ENCODE measurements around the gene NR4A3.
"Not testable (repeated sequence)": the region's sequence is repeated elsewhere in the genome, so short reads cannot be mapped to it uniquely, and the experiment has no call there.

NR4A3 gene

DNA sequence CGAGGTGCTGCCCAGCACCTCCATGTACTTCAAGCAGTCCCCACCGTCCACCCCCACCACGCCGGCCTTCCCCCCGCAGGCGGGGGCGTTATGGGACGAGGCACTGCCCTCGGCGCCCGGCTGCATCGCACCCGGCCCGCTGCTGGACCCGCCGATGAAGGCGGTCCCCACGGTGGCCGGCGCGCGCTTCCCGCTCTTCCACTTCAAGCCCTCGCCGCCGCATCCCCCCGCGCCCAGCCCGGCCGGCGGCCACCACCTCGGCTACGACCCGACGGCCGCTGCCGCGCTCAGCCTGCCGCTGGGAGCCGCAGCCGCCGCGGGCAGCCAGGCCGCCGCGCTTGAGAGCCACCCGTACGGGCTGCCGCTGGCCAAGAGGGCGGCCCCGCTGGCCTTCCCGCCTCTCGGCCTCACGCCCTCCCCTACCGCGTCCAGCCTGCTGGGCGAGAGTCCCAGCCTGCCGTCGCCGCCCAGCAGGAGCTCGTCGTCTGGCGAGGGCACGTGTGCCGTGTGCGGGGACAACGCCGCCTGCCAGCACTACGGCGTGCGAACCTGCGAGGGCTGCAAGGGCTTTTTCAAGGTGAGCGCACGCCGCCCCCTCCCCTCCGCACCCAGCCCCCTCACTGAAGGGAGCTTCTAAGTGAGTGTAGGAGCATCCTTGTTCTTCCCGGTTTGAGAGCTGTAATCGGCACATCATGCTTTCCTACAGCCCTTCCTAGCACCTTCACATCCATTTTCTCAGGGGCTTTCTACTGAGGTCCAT, 6.9 kb downstream of the NR4A3 start:
- FAIRE-seq (no peak), DNase-seq (ENCODE audit: extremely low spot score, insufficient read length, low read depth) (no peak)

GRCh38 chr9:99831857-99832557, 10.3 kb downstream of the NR4A3 start:
- DNase-seq (ENCODE audit: extremely low spot score, insufficient read length, low read depth) = no peak
- FAIRE-seq = no peak

DNA sequence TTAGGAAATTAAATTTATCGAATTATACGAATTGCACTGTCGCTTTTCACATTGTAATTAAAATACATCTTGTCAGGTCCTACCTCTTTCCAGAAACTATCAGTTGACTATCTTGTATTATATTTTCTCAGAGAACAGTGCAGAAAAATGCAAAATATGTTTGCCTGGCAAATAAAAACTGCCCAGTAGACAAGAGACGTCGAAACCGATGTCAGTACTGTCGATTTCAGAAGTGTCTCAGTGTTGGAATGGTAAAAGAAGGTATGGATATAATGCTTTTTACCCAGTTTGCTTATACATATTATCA, 10.8 kb downstream of the NR4A3 start:
- FAIRE-seq = no peak
- no peak for DNase-seq (ENCODE audit: extremely low spot score, insufficient read length, low read depth)

- FAIRE-seq = no peak
- DNase-seq (ENCODE audit: extremely low spot score, insufficient read length, low read depth) = no peak
These were observed 12.1 kb downstream of the NR4A3 start for GRCh38 chr9:99833735-99834134.

- no peak for FAIRE-seq
- DNase-seq (ENCODE audit: extremely low spot score, insufficient read length, low read depth) = no peak
These were observed 12.8 kb downstream of the NR4A3 start for GRCh38 chr9:99834474-99834873.

DNA sequence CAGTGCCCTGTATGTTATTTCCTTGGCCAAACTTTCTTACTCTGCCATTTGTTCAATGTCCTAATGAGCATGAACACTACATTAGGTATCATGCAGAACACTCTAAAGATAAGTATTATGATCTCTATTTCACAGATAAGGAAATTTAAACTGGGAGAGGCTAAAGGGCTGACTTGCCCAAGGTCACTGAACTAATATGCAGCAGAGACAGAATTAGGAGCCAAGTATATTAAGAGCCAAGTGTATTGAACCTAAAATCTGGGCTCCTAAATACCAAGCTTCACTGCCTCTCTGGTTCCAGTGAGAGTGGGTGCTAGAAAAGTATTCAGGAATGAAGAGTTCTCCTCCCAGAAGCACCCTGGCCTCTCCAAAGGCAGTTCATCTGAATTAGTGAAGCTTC, 13.5 kb downstream of the NR4A3 start:
- DNase-seq (ENCODE audit: extremely low spot score, insufficient read length, low read depth) (no peak), FAIRE-seq (no peak)

DNA sequence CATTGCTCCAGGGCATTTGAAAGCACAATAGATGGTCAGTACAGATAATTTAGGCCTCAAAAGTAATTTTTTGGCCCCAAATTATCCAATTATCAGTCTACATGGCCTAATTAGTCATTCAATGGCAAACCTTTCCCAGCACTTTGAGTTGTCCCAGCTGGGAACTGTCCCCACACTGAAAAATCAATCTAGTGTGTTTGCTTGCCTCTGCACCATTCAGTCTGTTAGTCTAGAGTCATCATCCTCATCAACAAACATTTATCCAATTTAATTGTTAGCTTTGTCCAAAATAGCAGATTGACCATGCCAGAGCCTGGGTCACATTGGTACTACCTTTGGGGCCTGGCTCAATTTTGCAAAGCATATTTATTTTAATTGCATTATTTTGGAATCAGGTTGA, 13.9 kb downstream of the NR4A3 start:
- DNase-seq (ENCODE audit: extremely low spot score, insufficient read length, low read depth) (no peak), FAIRE-seq (no peak)

- DNase-seq (ENCODE audit: extremely low spot score, insufficient read length, low read depth) (no peak), FAIRE-seq (no peak)
These were observed 18.4 kb downstream of the NR4A3 start for GRCh38 chr9:99840072-99840471.

GRCh38 chr9:99845063-99845462, 23.4 kb downstream of the NR4A3 start:
- FAIRE-seq (no peak), DNase-seq (ENCODE audit: extremely low spot score, insufficient read length, low read depth) (no peak)

DNA sequence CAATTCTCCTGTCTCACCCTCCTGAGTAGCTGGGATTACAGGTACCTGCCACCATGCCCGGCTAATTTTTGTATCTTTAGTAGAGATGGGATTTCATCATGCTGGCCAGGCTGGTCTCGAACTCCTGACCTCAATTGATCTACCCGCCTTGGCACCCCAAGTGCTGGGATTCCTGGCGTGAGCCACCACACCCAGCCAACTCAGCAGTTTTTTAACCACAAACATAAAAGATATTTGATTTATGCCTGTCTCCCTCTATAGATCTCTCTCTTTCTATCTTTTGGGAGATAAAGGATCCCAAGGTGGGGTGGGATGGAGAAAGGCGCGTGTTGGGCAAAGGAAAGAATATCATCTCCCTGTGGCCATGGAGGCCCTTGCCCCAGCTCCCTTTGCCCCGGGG, 26.8 kb downstream of the NR4A3 start:
- DNase-seq (ENCODE audit: extremely low spot score, insufficient read length, low read depth) (no peak), FAIRE-seq (no peak)

GRCh38 chr9:99850736-99851499, 29.2 kb downstream of the NR4A3 start:
- no peak for DNase-seq (ENCODE audit: extremely low spot score, insufficient read length, low read depth)

GRCh38 chr9:99851500-99851822, 29.8 kb downstream of the NR4A3 start:
- FAIRE-seq (peak; percentile 94), DNase-seq (ENCODE audit: extremely low spot score, insufficient read length, low read depth) (peak; percentile 20)

More at GRCh38 chr9:99850736-99851499, 29.2 kb downstream of the NR4A3 start:
- no peak for FAIRE-seq

DNA sequence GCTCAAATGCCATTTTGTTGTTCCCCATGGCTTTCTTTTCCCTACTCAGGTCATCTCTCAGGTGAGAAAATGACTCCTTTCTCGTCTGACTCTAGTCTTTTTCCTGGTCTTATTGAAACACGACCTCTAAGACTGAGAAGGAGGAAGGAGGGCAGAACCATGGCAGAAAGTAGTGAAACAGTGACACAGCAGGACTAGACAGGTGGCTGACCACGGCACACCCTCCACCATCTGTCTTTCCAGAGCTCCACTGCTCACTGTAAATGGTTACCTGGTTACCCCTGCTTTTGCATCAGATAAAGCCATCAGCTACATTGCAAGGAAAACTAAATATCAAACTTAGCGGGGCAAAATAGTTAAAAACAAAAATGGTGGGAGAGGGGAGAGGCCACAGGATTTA, 30.9 kb downstream of the NR4A3 start:
- DNase-seq (ENCODE audit: extremely low spot score, insufficient read length, low read depth) (no peak), FAIRE-seq (peak; percentile 83)

- DNase-seq (ENCODE audit: extremely low spot score, insufficient read length, low read depth) (no peak), FAIRE-seq (no peak)
These were observed 33.9 kb downstream of the NR4A3 start for GRCh38 chr9:99855467-99856176.

DNA sequence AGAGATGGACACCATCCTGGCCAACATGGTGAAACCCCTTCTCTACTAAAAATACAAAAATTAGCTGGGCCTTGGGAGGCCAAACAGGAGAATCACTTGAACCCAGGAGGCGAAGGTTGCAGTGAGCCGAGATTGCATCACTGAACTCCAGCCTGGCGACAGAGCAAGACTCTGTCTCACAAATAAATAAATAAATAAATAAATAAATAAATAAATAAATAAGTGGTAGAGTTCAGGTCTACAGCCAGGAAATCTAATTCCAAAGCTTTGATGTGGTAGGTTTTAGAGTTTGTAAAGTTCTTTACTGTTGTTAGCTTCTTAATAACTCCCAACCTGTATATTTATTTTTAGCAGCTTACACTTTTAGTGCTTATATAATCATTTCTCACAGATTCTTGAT, 35.9 kb downstream of the NR4A3 start:
- DNase-seq (ENCODE audit: extremely low spot score, insufficient read length, low read depth); FAIRE-seq: not testable (repeated sequence)

GRCh38 chr9:99858087-99858486, 36.4 kb downstream of the NR4A3 start:
- no peak for DNase-seq (ENCODE audit: extremely low spot score, insufficient read length, low read depth)
- no peak for FAIRE-seq

GRCh38 chr9:99859243-99859980, 37.7 kb downstream of the NR4A3 start:
- no peak for FAIRE-seq
- no peak for DNase-seq (ENCODE audit: extremely low spot score, insufficient read length, low read depth)

DNA sequence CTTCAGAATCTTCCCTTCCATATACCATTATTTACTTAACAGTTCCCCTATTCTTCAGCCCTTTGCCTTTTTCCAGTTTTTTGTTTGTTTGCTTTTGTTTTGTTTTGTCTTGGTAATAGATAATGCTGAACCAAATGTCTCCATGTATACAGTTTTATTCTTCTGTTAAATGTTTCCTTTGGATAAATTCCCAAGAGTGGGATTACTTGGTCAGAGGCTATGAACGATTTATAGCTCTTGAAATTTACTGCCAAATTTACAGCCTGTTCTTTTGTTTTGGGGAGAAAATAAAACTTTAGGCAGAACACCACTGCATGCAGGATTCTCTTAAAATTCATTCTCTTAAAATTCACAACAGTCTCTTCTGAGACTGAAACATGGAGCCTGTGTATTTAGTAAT, 38.6 kb downstream of the NR4A3 start:
- DNase-seq (ENCODE audit: extremely low spot score, insufficient read length, low read depth) = no peak
- FAIRE-seq = no peak

- FAIRE-seq (no peak), DNase-seq (ENCODE audit: extremely low spot score, insufficient read length, low read depth) (no peak)
These were observed 42.3 kb downstream of the NR4A3 start for GRCh38 chr9:99863955-99864354.

DNA sequence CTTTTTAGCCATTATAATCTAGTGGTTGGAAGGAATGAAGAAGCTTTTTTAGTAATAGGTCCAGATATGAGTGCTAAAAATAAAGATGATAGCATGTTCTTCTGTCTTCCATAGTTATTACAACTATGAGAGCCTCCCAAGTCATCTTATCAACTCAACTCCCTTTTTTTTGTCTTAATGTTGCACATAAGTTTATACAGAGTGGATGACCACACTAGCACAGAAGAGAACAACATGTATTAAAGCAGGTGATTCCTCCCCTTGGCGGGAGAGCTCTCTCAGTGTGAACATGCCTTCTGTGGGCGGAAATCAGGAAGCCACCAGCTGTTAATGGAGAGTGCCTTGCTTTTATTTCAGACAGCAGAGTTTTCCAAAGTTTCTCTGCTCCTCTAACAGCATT, 44.7 kb downstream of the NR4A3 start:
- FAIRE-seq (no peak), DNase-seq (ENCODE audit: extremely low spot score, insufficient read length, low read depth) (no peak)

Measured in GM18507 (cell line).